Muscle layer of duodenum (tissue), 2 donors: ENCODE results near the gene ZWILCH.
"Not testable (repeated sequence)": the region's sequence is repeated elsewhere in the genome, so short reads cannot be mapped to it uniquely, and the experiment has no call there.

ENCODE experiments used
- H3K27ac ChIP-seq: one replicate; pipeline ENCODE4 v1.7.0; 2013; ENCODE audit warnings: mild to moderate bottlenecking, low read length
- H3K27me3 ChIP-seq: one replicate; pipeline ENCODE4 v1.7.0; 2013; ENCODE audit warnings: low read depth, mild to moderate bottlenecking, control low read depth, low read length
- H3K36me3 ChIP-seq, 2 donors: one replicate each; pipeline ENCODE4 v1.7.0; 2013; ENCODE audit warnings: low read length in 2 of 2, control low read depth in 1 of 2, mild to moderate bottlenecking in 1 of 2; ENCODE audit not compliant: insufficient read depth in 2 of 2, control insufficient read depth in 1 of 2
- H3K4me1 ChIP-seq, 2 donors: one replicate each; pipeline ENCODE4 v1.7.0; 2013; ENCODE audit warnings: low read length in 2 of 2, mild to moderate bottlenecking in 2 of 2, control low read depth in 1 of 2, moderate library complexity in 1 of 2; ENCODE audit not compliant: insufficient read depth in 2 of 2, control insufficient read depth in 1 of 2
- H3K4me3 ChIP-seq, 2 donors: one replicate each; pipeline ENCODE4 v1.7.0; 2013; ENCODE audit warnings: low read length in 2 of 2, low read depth in 1 of 2, mild to moderate bottlenecking in 1 of 2
- H3K9me3 ChIP-seq, 2 donors: one replicate each; pipeline ENCODE4 v1.7.0; 2013; ENCODE audit warnings: low read length in 2 of 2, control low read depth in 1 of 2, mild to moderate bottlenecking in 1 of 2; ENCODE audit not compliant: control insufficient read depth in 1 of 2
- donor health status: healthy.

ZWILCH gene

DNA sequence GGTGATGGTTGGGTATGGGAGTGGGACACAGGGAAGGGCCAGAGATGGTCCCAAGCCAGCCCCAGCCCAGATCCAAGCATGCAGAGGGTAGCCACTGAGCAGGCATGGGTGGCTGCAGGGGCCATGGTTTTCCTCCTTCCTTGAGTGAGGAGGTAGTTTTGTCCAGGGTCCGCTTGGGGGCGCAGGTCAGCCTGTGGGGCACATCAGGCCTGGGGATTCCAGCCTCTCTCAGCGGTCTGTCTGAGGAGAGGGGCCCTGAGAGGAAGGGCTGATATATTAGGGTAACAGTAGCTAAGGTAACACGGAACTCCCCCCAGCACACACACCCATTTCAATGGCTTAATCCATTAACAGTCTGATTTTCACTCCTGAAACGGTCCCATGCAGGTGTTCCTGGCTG is 83.4 kb downstream of the ZWILCH start:
- no peaks in the 10 kb centered on the region for H3K27me3 ChIP-seq
- no peak overlapping the region for H3K27ac ChIP-seq
- H3K4me3 ChIP-seq = no peak overlapping the region
- no peaks in the 10 kb centered on the region for H3K9me3 ChIP-seq
- no peaks in the 10 kb centered on the region for H3K4me1 ChIP-seq
- no peaks in the 10 kb centered on the region for H3K36me3 ChIP-seq

DNA sequence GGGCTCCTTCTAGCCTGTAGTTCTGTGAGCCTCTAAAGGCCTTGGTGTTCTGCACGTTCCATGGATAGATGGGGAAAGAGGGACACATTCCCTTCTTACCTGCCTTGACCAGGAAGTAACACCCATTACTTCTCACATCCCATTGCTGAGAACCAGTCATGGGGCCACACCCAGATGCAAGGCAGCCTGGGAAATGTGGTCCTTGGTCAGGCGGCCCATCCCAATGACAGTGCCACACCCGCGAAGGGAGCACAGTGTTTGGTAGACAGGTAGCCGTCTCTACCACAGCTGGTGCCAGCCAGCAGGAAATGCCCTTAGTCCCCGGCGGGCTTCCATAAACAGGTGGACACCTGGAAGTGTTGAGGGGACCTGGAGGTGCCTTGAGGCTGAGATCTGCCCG is 83.8 kb downstream of the ZWILCH start:
- Histone ChIP-seq H3K9me3 (no peaks in the 10 kb centered on the region), H3K36me3 (no peaks in the 10 kb centered on the region), H3K27me3 (no peaks in the 10 kb centered on the region), H3K27ac (no peak overlapping the region), H3K4me1 (no peaks in the 10 kb centered on the region), H3K4me3 (no peak overlapping the region)

DNA sequence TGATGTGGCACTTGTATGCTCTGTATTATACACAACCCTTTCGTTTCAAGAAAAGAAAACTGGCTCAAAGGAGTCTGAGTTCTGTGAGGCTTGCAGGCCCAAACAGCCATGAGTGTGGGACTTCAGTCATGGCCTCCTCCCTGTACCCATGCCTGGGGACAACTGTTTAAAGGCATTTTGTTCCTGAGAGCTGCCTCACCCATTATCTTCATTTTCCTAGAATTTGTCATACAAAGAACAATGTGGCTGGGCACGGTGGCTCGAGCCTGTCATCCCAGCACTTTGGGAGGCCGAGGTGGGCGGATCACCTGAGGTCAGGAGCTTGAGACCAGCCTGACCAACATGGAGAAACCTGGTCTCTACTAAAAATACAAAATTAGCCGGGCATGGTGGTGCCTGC is 84.3 kb downstream of the ZWILCH start:
- H3K27ac ChIP-seq, H3K4me3 ChIP-seq, H3K36me3 ChIP-seq, H3K4me1 ChIP-seq, H3K27me3 ChIP-seq, H3K9me3 ChIP-seq: not testable (repeated sequence)

DNA sequence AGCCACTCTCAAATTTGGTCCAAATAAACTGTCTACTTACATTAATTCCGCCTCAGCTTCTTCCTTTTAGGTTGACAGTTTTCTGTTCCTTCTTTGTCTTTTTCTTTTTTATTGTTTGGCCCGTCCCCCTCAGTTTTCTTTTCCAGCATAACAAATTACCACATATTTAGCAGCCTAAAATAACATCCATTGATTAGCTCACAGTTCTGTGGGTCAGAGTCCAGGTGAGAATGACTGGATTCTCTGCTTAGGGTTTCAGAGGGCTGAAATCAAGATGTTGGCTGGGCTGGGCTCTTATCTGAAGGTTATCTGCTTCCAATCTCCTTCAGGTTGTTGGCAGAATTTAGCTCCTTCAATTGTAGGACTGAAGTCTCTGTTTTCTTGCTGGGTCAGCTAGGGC is 85.3 kb downstream of the ZWILCH start:
- no peak overlapping the region for H3K27ac ChIP-seq
- H3K9me3 ChIP-seq = no peaks in the 10 kb centered on the region
- no peaks in the 10 kb centered on the region for H3K36me3 ChIP-seq
- no peaks in the 10 kb centered on the region for H3K4me1 ChIP-seq
- no peak overlapping the region for H3K4me3 ChIP-seq
- H3K27me3 ChIP-seq = no peaks in the 10 kb centered on the region

DNA sequence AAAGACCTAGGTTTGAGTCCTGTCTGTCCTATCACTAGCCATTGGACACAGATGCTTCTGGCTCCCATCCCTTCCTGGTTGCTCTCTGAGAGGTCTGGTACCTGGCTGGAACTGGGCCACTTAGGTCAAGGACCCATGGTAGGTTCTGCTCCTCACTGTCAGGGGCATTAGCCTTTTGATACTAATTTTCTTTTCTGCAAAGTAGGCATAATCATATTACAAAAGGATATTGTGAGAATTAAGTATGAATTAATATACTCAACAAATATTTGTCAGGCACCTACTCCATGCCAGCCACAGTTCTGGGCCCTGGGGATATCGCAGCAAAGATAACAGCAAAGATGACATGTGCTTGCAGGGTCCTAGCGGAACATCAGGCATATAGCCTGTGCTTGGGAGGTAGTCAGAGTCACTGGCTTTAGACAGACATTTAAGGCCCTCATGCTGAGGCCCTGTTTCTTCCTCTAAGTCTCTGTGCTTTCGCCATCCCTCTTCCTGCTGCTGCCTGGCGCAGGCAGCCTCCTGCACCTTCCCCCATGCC is 86.3 kb downstream of the ZWILCH start:
- H3K27me3 ChIP-seq = no peaks in the 10 kb centered on the region
- no peaks in the 10 kb centered on the region for H3K4me1 ChIP-seq
- no peaks in the 10 kb centered on the region for H3K9me3 ChIP-seq
- H3K27ac ChIP-seq = no peak overlapping the region
- no peak overlapping the region for H3K4me3 ChIP-seq
- H3K36me3 ChIP-seq = no peaks in the 10 kb centered on the region

DNA sequence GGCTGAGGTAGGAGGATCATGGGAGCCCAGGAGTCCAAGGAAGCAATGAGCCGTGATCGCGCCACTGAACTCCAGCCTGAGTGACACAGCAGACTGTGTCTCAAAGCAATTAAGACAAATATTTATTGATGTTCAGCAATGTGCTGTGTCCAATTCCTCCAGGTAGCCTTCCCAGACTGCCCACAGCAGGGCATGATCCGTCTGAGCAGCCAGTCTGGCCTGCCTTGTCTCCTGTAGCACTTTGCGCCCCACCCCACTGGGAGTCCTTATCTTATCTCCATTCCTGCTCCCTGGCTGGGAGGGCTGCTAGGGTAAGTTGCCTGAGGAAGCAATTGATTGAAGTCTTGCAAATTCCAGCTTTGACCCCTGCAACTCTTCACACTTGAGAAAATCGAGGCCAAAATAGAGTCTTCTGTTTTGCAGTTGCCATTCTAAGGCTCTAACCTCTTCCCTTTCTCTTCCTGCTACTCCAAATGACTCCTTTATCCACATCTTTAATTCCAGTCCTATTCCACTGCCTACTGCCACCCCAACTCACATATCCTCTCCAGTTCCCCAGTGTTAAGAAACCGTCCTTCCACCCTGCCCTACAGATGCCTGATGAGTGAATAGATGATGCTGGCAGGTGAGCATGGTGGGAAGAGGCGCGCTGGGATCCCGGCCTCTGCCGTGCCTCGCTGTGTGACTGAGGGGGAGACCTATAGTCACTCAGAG is 87.5 kb downstream of the ZWILCH start:
- Histone ChIP-seq H3K27me3 (no peaks in the 10 kb centered on the region), H3K36me3 (no peaks in the 10 kb centered on the region), H3K9me3 (no peaks in the 10 kb centered on the region), H3K27ac (no peak overlapping the region), H3K4me1 (no peaks in the 10 kb centered on the region), H3K4me3 (no peak overlapping the region)

DNA sequence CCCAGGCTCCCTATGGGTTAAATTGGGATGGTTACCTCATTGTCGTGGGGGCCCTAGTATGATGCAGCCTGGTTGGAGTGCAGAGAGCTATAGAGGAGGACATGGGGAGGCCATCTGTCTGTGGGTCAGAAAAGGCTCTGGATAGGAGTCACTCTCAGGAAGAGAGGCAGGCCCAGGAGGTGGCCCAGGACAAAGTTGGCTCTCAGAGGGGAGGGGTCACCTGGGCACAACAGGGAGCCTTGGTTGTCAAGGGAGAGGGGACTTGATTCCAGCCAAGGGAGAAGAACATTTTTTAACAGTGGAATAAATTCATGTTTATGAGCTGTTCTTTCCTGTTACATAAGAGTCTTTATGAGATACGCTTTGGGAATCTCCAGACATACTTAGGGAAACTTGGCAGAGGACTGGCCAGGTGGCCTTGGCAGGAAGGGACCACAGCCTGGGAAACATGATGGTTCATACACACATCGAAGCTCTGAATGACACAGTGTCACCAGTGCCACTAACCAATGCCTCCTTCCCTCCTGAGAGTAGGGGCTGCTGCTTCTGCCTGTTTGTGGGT is 88.2 kb downstream of the ZWILCH start:
- Histone ChIP-seq H3K4me3 (no peak overlapping the region), H3K9me3 (no peaks in the 10 kb centered on the region), H3K4me1 (no peaks in the 10 kb centered on the region), H3K27me3 (no peaks in the 10 kb centered on the region), H3K27ac (no peak overlapping the region), H3K36me3 (no peaks in the 10 kb centered on the region)

DNA sequence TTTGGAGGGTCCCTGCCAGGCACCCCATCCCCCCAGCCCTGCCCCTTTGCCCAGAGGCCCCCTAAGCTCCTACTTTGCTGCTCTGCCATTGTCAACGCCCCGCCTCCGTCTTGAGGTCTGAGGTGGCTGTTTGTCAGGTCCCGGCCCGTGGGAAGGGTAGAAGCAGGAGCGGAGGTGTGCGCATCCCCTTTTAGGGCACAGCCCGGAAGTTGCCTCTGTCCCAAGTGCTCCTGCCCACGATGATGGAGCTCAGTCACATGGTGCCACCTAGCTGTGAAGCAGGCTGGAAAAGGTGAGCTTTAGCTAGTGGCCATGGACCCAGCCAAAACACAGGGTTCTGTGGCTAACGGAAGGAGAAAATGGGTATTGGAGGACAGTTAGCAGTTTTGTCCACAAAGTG is 89.2 kb downstream of the ZWILCH start:
- Histone ChIP-seq H3K36me3 (no peaks in the 10 kb centered on the region), H3K4me1 (no peaks in the 10 kb centered on the region), H3K27me3 (no peaks in the 10 kb centered on the region), H3K9me3 (no peaks in the 10 kb centered on the region), H3K27ac (no peak overlapping the region), H3K4me3 (no peak overlapping the region)

DNA sequence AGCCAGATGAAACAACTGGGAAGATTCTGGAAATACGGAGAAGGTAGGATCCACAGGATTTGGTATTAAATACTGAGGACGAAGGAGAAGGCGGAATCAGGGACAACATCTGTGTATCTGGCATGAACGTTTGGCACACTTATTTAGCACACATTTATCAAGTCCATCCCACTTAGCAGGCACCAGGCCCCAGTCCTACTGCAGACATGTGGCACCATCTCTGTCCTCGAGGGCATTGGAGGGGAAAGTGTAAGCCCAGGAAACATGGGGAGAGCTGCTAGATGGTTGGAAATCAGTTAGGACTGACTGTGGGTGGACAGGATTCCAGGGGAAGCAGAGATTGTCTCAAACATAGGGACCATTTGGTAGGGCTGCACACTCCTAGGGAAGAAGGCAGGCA is 89.7 kb downstream of the ZWILCH start:
- no peaks in the 10 kb centered on the region for H3K9me3 ChIP-seq
- no peaks in the 10 kb centered on the region for H3K36me3 ChIP-seq
- no peak overlapping the region for H3K4me3 ChIP-seq
- no peak overlapping the region for H3K27ac ChIP-seq
- H3K4me1 ChIP-seq = no peaks in the 10 kb centered on the region
- H3K27me3 ChIP-seq = no peaks in the 10 kb centered on the region

DNA sequence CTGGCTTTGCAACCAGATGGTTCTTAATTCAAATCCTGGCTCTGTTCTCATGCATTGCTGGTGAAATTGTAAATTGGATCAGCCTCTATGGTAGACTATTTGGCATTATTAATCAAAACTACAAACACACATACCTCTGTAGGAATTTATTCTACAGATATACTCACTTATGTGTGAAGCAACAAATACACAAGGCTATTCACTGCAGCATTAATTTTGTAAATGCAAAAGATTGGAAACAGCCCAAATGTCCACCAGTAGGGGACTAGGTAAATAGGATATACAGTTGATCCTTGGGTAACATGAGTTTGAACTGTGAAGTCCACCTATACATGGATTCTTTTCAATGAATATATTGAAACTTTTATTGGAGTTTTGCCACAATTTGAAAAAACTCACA is 90.2 kb downstream of the ZWILCH start:
- Histone ChIP-seq H3K36me3 (no peaks in the 10 kb centered on the region), H3K27ac (no peak overlapping the region), H3K27me3 (no peaks in the 10 kb centered on the region)

DNA sequence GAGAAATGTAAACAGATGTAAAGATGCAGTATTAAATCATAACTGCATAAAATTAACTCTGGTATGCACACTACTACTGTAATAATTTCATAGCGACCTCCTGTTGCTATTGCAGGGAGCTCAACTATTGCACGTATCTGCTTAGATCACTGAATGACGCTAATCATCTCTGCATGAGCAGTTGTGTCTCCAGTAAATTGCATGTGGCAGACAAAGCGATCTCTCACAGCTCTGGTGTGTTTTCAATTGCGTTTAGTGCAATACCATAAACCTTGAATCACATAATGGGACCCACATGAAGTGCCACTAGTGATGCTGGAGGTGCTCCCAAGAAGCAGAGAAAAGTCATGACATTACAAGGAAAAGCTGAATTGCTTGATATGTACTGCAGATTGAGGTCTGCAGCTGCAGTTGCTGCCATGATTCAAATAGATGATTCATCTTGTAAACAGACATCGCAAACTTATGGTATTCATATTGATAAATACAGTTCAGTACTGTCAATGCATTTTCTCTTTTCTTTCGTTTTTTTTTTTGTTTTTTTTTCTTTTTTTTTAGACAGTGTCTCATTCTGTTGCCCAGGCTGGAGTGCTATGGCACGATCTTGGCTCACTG is 90.9 kb downstream of the ZWILCH start:
- Histone ChIP-seq H3K9me3 (no peaks in the 10 kb centered on the region), H3K36me3 (no peaks in the 10 kb centered on the region), H3K4me1 (no peaks in the 10 kb centered on the region), H3K4me3 (no peak overlapping the region), H3K27ac (no peak overlapping the region), H3K27me3 (no peaks in the 10 kb centered on the region)

More for the DNA sequence above, 90.2 kb downstream of the ZWILCH start:
- no peak overlapping the region for H3K4me3 ChIP-seq
- no peaks in the 10 kb centered on the region for H3K9me3 ChIP-seq
- H3K4me1 ChIP-seq = no peaks in the 10 kb centered on the region
